Osteocyte (in vitro differentiated cells): ENCODE data around the gene BRAF. TPM values are rescaled to one million over a fixed set of nuclear protein-coding genes. Genes with fewer than 3 reads are reported as not detected.

Experiments
- DNase-seq: peaks from one replicate; pipeline ENCODE4 v3.0.0; 2021; ENCODE audit warnings: mixed read lengths; ENCODE audit not compliant: unreplicated experiment; ENCODE audit errors: extremely low spot score
- H3K27ac Mint-ChIP-seq: one replicate; pipeline ENCODE4 v1.8.0; 2021; ENCODE audit warnings: mild to moderate bottlenecking, mixed read lengths; ENCODE audit not compliant: unreplicated experiment
- H3K27me3 Mint-ChIP-seq: one replicate; pipeline ENCODE4 v1.8.0; 2021; ENCODE audit warnings: mixed read lengths; ENCODE audit not compliant: unreplicated experiment
- H3K36me3 Mint-ChIP-seq: one replicate; pipeline ENCODE4 v1.8.0; 2021; ENCODE audit warnings: mixed read lengths; ENCODE audit not compliant: unreplicated experiment
- H3K4me1 Mint-ChIP-seq: one replicate; pipeline ENCODE4 v1.8.0; 2021; ENCODE audit warnings: mixed read lengths; ENCODE audit not compliant: unreplicated experiment
- H3K4me3 Mint-ChIP-seq: one replicate; pipeline ENCODE4 v1.8.0; 2021; ENCODE audit warnings: mild to moderate bottlenecking, moderate library complexity, mixed read lengths; ENCODE audit not compliant: unreplicated experiment
- H3K9me3 Mint-ChIP-seq: one replicate; pipeline ENCODE4 v1.8.0; 2021; ENCODE audit warnings: mixed read lengths; ENCODE audit not compliant: unreplicated experiment
- CTCF ChIP-seq: fragments of 200-600 bp; sonication (generic); IDR thresholded peaks from 2 replicates; pipeline ENCODE4 v1.5.0; 2021; ENCODE audit warnings: antibody characterized with exemption, mild to moderate bottlenecking, moderate library complexity
- total RNA-seq: library from RNA; stranded (reverse); gene quantifications from 2 replicates; pipeline ENCODE4 v1.2.1, GENCODE V29; 2021

Gene BRAF
- total RNA-seq, 1 donor from 2014 or later: 25.8 TPM

GRCh38 chr7:140867467-140868462 lies 57.0 kb downstream of the BRAF start:
- Mint-ChIP-seq H3K36me3 (peaks cover 7% of the 10 kb centered on the region), H3K27me3 (no peaks in the 10 kb centered on the region), H3K4me3 (no peak overlapping the region), H3K27ac (no peak overlapping the region), H3K9me3 (peaks cover 4% of the 10 kb centered on the region), H3K4me1 (no peaks in the 10 kb centered on the region)
- no peak for TF ChIP-seq CTCF
- DNase-seq: no peak

GRCh38 chr7:140866926-140867325 lies 57.8 kb downstream of the BRAF start:
- Mint-ChIP-seq H3K9me3 (peaks cover 4% of the 10 kb centered on the region), H3K27ac (no peak overlapping the region), H3K4me3 (no peak overlapping the region), H3K27me3 (no peaks in the 10 kb centered on the region), H3K4me1 (no peaks in the 10 kb centered on the region), H3K36me3 (peaks cover 7% of the 10 kb centered on the region)
- no peak for TF ChIP-seq CTCF
- no peak for DNase-seq

GRCh38 chr7:140864732-140865131 lies 60.0 kb downstream of the BRAF start:
- Mint-ChIP-seq H3K36me3 (peaks cover 7% of the 10 kb centered on the region), H3K27ac (no peak overlapping the region), H3K27me3 (no peaks in the 10 kb centered on the region), H3K4me3 (no peak overlapping the region), H3K9me3 (peaks cover 4% of the 10 kb centered on the region), H3K4me1 (no peaks in the 10 kb centered on the region)
- no peak for TF ChIP-seq CTCF
- DNase-seq: no peak

GRCh38 chr7:140863867-140864266 lies 60.9 kb downstream of the BRAF start:
- no peaks in the 10 kb centered on the region for H3K4me1 Mint-ChIP-seq
- no peak overlapping the region for H3K27ac Mint-ChIP-seq
- H3K36me3 Mint-ChIP-seq: peaks cover 7% of the 10 kb centered on the region
- TF ChIP-seq CTCF: no peak
- no peak for DNase-seq
- H3K27me3 Mint-ChIP-seq: no peaks in the 10 kb centered on the region
- H3K9me3 Mint-ChIP-seq: peaks cover 4% of the 10 kb centered on the region
- no peak overlapping the region for H3K4me3 Mint-ChIP-seq

GRCh38 chr7:140863184-140863583 lies 61.5 kb downstream of the BRAF start:
- peaks cover 7% of the 10 kb centered on the region for H3K36me3 Mint-ChIP-seq
- no peak overlapping the region for H3K27ac Mint-ChIP-seq
- DNase-seq: no peak
- no peak overlapping the region for H3K4me3 Mint-ChIP-seq
- peaks cover 4% of the 10 kb centered on the region for H3K9me3 Mint-ChIP-seq
- no peaks in the 10 kb centered on the region for H3K27me3 Mint-ChIP-seq
- TF ChIP-seq CTCF: no peak
- no peaks in the 10 kb centered on the region for H3K4me1 Mint-ChIP-seq
